GM23248 (cell line): Measurements from ENCODE around the gene TMEM178B.

Source experiments
- EZH2 ChIP-seq: fragments of 200-600 bp; sonication (generic); IDR thresholded peaks from 2 replicates; pipeline ENCODE4 v1.6.1; 2018; ENCODE audit warnings: antibody characterized with exemption, mild to moderate bottlenecking; ENCODE audit not compliant: insufficient read depth, poor library complexity, severe bottlenecking
- EZH2phosphoT487 ChIP-seq: fragments of 200-600 bp; sonication (generic); IDR thresholded peaks from 2 replicates; pipeline ENCODE4 v1.6.1; 2018; ENCODE audit warnings: antibody characterized with exemption, moderate library complexity, mild to moderate bottlenecking, low read depth; ENCODE audit not compliant: insufficient read depth

- TF ChIP-seq EZH2 (no peak), EZH2phosphoT487 (no peak)
These were observed 158.6 kb downstream of the TMEM178B start for GRCh38 chr7:141232286-141233051.
